ENCODE results near the gene CELSR1.

DNA sequence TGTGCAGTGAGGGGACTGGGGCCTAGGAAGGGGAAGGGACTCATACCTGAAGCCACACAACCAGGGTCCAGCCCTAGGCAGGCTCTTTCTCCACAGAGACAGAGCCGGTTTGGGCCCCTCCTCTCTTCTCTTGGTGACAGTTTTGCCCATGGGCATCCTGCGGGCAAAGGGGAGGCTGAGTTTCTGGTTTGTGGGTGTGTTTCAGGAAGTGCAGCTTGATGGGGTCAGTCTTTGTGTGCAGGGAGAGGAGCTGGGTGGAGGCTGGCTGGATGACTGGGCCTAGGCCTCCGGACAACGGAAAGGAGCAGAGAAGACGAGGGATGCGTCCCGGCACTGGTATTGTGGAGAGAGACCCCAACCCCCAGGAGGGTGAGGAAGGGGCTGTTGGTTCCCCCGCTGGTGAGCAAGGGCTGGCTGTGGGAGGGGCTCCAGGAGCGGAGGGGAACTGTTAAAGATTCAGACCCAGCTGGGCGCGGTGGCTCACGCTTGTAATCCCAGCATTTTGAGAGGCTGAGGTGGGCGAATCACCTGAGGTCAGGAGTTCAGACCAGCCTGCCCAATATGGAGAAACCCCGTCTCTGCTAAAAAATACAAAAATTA is 23.4 kb upstream of the CELSR1 start:
- TF ChIP-seq POLR2A (IDR thresholded peaks at IDR 0.05; ENCODE audit: borderline replicate concordance, extremely low read depth, insufficient read depth, insufficient read length) (no peak), SIN3A (IDR thresholded peaks at IDR 0.05; ENCODE audit: low read depth) (no peak), JUND (IDR thresholded peaks at IDR 0.05) (no peak)
